Central memory CD8-positive, alpha-beta T cell (primary cell): ENCODE measurements around the gene GH2.

Experiments
- ATAC-seq: fragments of 150-1000 bp; cut with Tn5 transposase; replicated peaks from 2 replicates; pipeline ENCODE4 v1.10.0; 2022; ENCODE audit warnings: mild to moderate bottlenecking, moderate FRiP score, moderate number of reproducible peaks; ENCODE audit not compliant: poor library complexity, severe bottlenecking; ENCODE audit errors: extremely low read depth
- DNase-seq, 2 donors: peaks; one replicate each; pipeline ENCODE4 v3.0.0; 2021; ENCODE audit warnings: low spot score in 2 of 2
- H3K27ac Mint-ChIP-seq: one replicate; pipeline ENCODE4 v1.8.0; 2022; ENCODE audit warnings: low read depth, mild to moderate bottlenecking, moderate library complexity, mixed read lengths
- H3K27me3 Mint-ChIP-seq: one replicate; pipeline ENCODE4 v1.8.0; 2022; ENCODE audit warnings: mixed read lengths
- H3K36me3 Mint-ChIP-seq: one replicate; pipeline ENCODE4 v1.8.0; 2022; ENCODE audit warnings: mild to moderate bottlenecking, moderate library complexity, mixed read lengths; ENCODE audit not compliant: insufficient read depth
- H3K4me1 Mint-ChIP-seq: one replicate; pipeline ENCODE4 v1.8.0; 2022; ENCODE audit warnings: mixed read lengths
- H3K4me3 Mint-ChIP-seq: one replicate; pipeline ENCODE4 v1.8.0; 2022; ENCODE audit warnings: mild to moderate bottlenecking, moderate library complexity, mixed read lengths
- H3K9me3 Mint-ChIP-seq: one replicate; pipeline ENCODE4 v1.8.0; 2022; ENCODE audit warnings: mixed read lengths

The GH2 gene

GRCh38 chr17:63841350-63842172 lies 40.2 kb downstream of the GH2 start:
- ATAC-seq (no peak), DNase-seq (no peak)
- peaks cover 36% of the 10 kb centered on the region for H3K4me1 Mint-ChIP-seq
- no peaks in the 10 kb centered on the region for H3K27me3 Mint-ChIP-seq
- peak overlapping the region; percentile 93 for H3K27ac Mint-ChIP-seq
- H3K4me3 Mint-ChIP-seq = peak overlapping the region; percentile 93
- H3K9me3 Mint-ChIP-seq = no peaks in the 10 kb centered on the region
- peaks cover 18% of the 10 kb centered on the region for H3K36me3 Mint-ChIP-seq

- DNase-seq = no peak
- H3K4me1 Mint-ChIP-seq = peaks cover 36% of the 10 kb centered on the region
- H3K27me3 Mint-ChIP-seq = no peaks in the 10 kb centered on the region
- ATAC-seq = no peak
- peak overlapping the region; percentile 93 for H3K4me3 Mint-ChIP-seq
- no peaks in the 10 kb centered on the region for H3K9me3 Mint-ChIP-seq
- peaks cover 26% of the 10 kb centered on the region for H3K36me3 Mint-ChIP-seq
- H3K27ac Mint-ChIP-seq = peak overlapping the region; percentile 93
Observed at GRCh38 chr17:63840591-63841349, 41.0 kb downstream of the GH2 start.

- no peak for DNase-seq
- Mint-ChIP-seq H3K36me3 (peaks cover 40% of the 10 kb centered on the region), H3K9me3 (no peaks in the 10 kb centered on the region), H3K27ac (peak overlapping the region; percentile 70), H3K4me1 (peaks cover 46% of the 10 kb centered on the region), H3K27me3 (no peaks in the 10 kb centered on the region), H3K4me3 (no peak overlapping the region)
- no peak for ATAC-seq
Observed at GRCh38 chr17:63838631-63839171, 43.0 kb downstream of the GH2 start.

- Mint-ChIP-seq H3K9me3 (no peaks in the 10 kb centered on the region), H3K27me3 (no peaks in the 10 kb centered on the region), H3K36me3 (peaks cover 38% of the 10 kb centered on the region), H3K27ac (peak overlapping the region; percentile 70), H3K4me3 (no peak overlapping the region), H3K4me1 (peaks cover 46% of the 10 kb centered on the region)
- DNase-seq (no peak), ATAC-seq (no peak)
Observed at GRCh38 chr17:63837962-63838600, 43.7 kb downstream of the GH2 start.

- peak overlapping the region; percentile 74 for H3K27ac Mint-ChIP-seq
- H3K4me3 Mint-ChIP-seq = no peak overlapping the region
- no peaks in the 10 kb centered on the region for H3K9me3 Mint-ChIP-seq
- no peaks in the 10 kb centered on the region for H3K27me3 Mint-ChIP-seq
- DNase-seq = no peak
- peaks cover 38% of the 10 kb centered on the region for H3K36me3 Mint-ChIP-seq
- no peak for ATAC-seq
- H3K4me1 Mint-ChIP-seq = peaks cover 46% of the 10 kb centered on the region
Observed at GRCh38 chr17:63837480-63837879, 44.3 kb downstream of the GH2 start.

- Mint-ChIP-seq H3K4me1 (peaks cover 47% of the 10 kb centered on the region), H3K27ac (peak overlapping the region; percentile 74), H3K27me3 (no peaks in the 10 kb centered on the region), H3K36me3 (peaks cover 38% of the 10 kb centered on the region), H3K9me3 (no peaks in the 10 kb centered on the region), H3K4me3 (no peak overlapping the region)
- ATAC-seq = no peak
- DNase-seq = no peak
Observed at GRCh38 chr17:63836811-63837210, 44.9 kb downstream of the GH2 start.

GRCh38 chr17:63835167-63835720 lies 46.5 kb downstream of the GH2 start:
- Mint-ChIP-seq H3K4me1 (peaks cover 47% of the 10 kb centered on the region), H3K9me3 (no peaks in the 10 kb centered on the region), H3K4me3 (no peak overlapping the region), H3K27ac (peak overlapping the region; percentile 71), H3K27me3 (no peaks in the 10 kb centered on the region), H3K36me3 (peaks cover 45% of the 10 kb centered on the region)
- no peak for ATAC-seq
- DNase-seq = no peak

GRCh38 chr17:63834431-63835166 lies 47.1 kb downstream of the GH2 start:
- H3K27ac Mint-ChIP-seq = peak overlapping the region; percentile 51
- no peaks in the 10 kb centered on the region for H3K27me3 Mint-ChIP-seq
- no peaks in the 10 kb centered on the region for H3K9me3 Mint-ChIP-seq
- H3K4me3 Mint-ChIP-seq = no peak overlapping the region
- ATAC-seq = peak; percentile 81
- peaks cover 50% of the 10 kb centered on the region for H3K36me3 Mint-ChIP-seq
- peak; percentile 42 to 58 for DNase-seq
- H3K4me1 Mint-ChIP-seq = peaks cover 53% of the 10 kb centered on the region

GRCh38 chr17:63833741-63834373 lies 47.9 kb downstream of the GH2 start:
- peaks cover 58% of the 10 kb centered on the region for H3K4me1 Mint-ChIP-seq
- peaks cover 50% of the 10 kb centered on the region for H3K36me3 Mint-ChIP-seq

GRCh38 chr17:63833026-63833740 lies 48.6 kb downstream of the GH2 start:
- no peak for DNase-seq
- Mint-ChIP-seq H3K9me3 (no peaks in the 10 kb centered on the region), H3K4me1 (peaks cover 56% of the 10 kb centered on the region), H3K27me3 (no peaks in the 10 kb centered on the region), H3K36me3 (peaks cover 50% of the 10 kb centered on the region), H3K27ac (no peak overlapping the region), H3K4me3 (no peak overlapping the region)
- ATAC-seq = no peak

More at GRCh38 chr17:63833741-63834373, 47.9 kb downstream of the GH2 start:
- Mint-ChIP-seq H3K27ac (peak overlapping the region; percentile 51), H3K27me3 (no peaks in the 10 kb centered on the region), H3K4me3 (no peak overlapping the region), H3K9me3 (no peaks in the 10 kb centered on the region)
- ATAC-seq = no peak
- DNase-seq = no peak

GRCh38 chr17:63832455-63832854 lies 49.3 kb downstream of the GH2 start:
- Mint-ChIP-seq H3K27me3 (no peaks in the 10 kb centered on the region), H3K36me3 (peaks cover 51% of the 10 kb centered on the region), H3K9me3 (no peaks in the 10 kb centered on the region), H3K4me3 (no peak overlapping the region), H3K4me1 (peaks cover 57% of the 10 kb centered on the region), H3K27ac (no peak overlapping the region)
- no peak for ATAC-seq
- no peak for DNase-seq
